Stimulated activated CD4-positive, alpha-beta T cell treated with anti-CD3 and anti-CD28 coated beads, TNF-alpha, amount 100 ng/mL, for 48 hours (primary cell): ENCODE data around the gene HOTAIR.

Experiments used
- DNase-seq, 3 donors: peaks; one replicate each; pipeline ENCODE4 v3.0.0-alpha.2; 2020; ENCODE audit warnings: low read depth in 3 of 3

HOTAIR gene

GRCh38 chr12:53961025-53961761 lies 13.6 kb downstream of the HOTAIR start:
- DNase-seq: no peak

GRCh38 chr12:53960187-53961024 lies 14.3 kb downstream of the HOTAIR start:
- no peak for DNase-seq

GRCh38 chr12:53959314-53959713 lies 15.4 kb downstream of the HOTAIR start:
- DNase-seq: no peak

- DNase-seq: no peak
Observed at GRCh38 chr12:53958128-53958527, 16.6 kb downstream of the HOTAIR start.

GRCh38 chr12:53956914-53957536 lies 17.7 kb downstream of the HOTAIR start:
- DNase-seq: no peak

GRCh38 chr12:53956251-53956887 lies 18.4 kb downstream of the HOTAIR start:
- DNase-seq: no peak

- no peak for DNase-seq
Observed at GRCh38 chr12:53955776-53956250, 18.9 kb downstream of the HOTAIR start.

- DNase-seq: no peak
Observed at GRCh38 chr12:53955036-53955775, 19.5 kb downstream of the HOTAIR start.

GRCh38 chr12:53954694-53955035 lies 20.1 kb downstream of the HOTAIR start, which contains the start of gene HOXC12:
TSS of gene HOXC12 (plus strand) at chr12:53954903. CDS start at chr12:53954930, 27 bp downstream.
- DNase-seq: no peak

- DNase-seq: no peak
Observed at GRCh38 chr12:53953831-53954693, 20.7 kb downstream of the HOTAIR start.

- no peak for DNase-seq
Observed at GRCh38 chr12:53952871-53953734, 21.7 kb downstream of the HOTAIR start.

GRCh38 chr12:53952335-53952694 lies 22.4 kb downstream of the HOTAIR start:
- no peak for DNase-seq

GRCh38 chr12:53951577-53952334 lies 23.0 kb downstream of the HOTAIR start:
- DNase-seq: no peak

GRCh38 chr12:53950789-53951576 lies 23.8 kb downstream of the HOTAIR start:
- no peak for DNase-seq

- no peak for DNase-seq
Observed at GRCh38 chr12:53950437-53950773, 24.3 kb downstream of the HOTAIR start.

GRCh38 chr12:53949631-53950436 lies 24.9 kb downstream of the HOTAIR start:
- DNase-seq: no peak
